Fibroblast of lung (primary cell): ENCODE results near the gene KCNH6. TPM values are rescaled to one million over a fixed set of nuclear protein-coding genes. Genes with fewer than 3 reads are reported as not detected.

Experiments used
- DNase-seq, 2 donors: peaks; one replicate each; pipeline versions ENCODE4 v3.0.0 to v3.0.0-alpha.2; 2010; ENCODE audit warnings: low read depth in 2 of 2
- H2AFZ ChIP-seq: 2 replicates; pipeline ENCODE4 v1.5.1; 2012; ENCODE audit warnings: low read length, control low read depth, inconsistent platforms
- H3K27ac ChIP-seq: 2 replicates; pipeline ENCODE4 v1.5.1; 2011; ENCODE audit warnings: low read length, control low read depth; ENCODE audit not compliant: insufficient read depth
- H3K27me3 ChIP-seq: 2 replicates; pipeline ENCODE4 v1.5.1; 2011; ENCODE audit warnings: mild to moderate bottlenecking, low read length; ENCODE audit not compliant: control insufficient read depth, insufficient read depth
- H3K36me3 ChIP-seq: 2 replicates; pipeline ENCODE4 v1.5.1; 2011; ENCODE audit warnings: low read length; ENCODE audit not compliant: control insufficient read depth, insufficient read depth
- H3K4me1 ChIP-seq: 2 replicates; pipeline ENCODE4 v1.5.1; 2011; ENCODE audit warnings: low read length; ENCODE audit not compliant: control insufficient read depth, insufficient read depth; ENCODE audit errors: extremely low read depth
- H3K4me2 ChIP-seq: 2 replicates; pipeline ENCODE4 v1.5.1; 2011; ENCODE audit warnings: low read length, control low read depth; ENCODE audit not compliant: insufficient read depth; ENCODE audit errors: extremely low read depth
- H3K4me3 ChIP-seq, 4 experiments: fragments of 200-600 bp in 1 of 4; sonication (generic) in 1 of 4; replicated peaks in 1 of 4; 2 replicates each; pipeline ENCODE4 v1.5.1; 2011 to 2016; ENCODE audit warnings: low read length in 4 of 4, low read depth in 3 of 4, mild to moderate bottlenecking in 3 of 4, control low read depth in 2 of 4, inconsistent platforms in 1 of 4, mixed read lengths in 1 of 4; ENCODE audit not compliant: insufficient read depth in 1 of 4; ENCODE audit errors: control extremely low read depth in 1 of 4
- H3K79me2 ChIP-seq: 2 replicates; pipeline ENCODE4 v1.5.1; 2012; ENCODE audit warnings: mild to moderate bottlenecking, low read length, inconsistent platforms; ENCODE audit not compliant: control insufficient read depth, insufficient read depth
- H3K9ac ChIP-seq: 2 replicates; pipeline ENCODE4 v1.5.1; 2011; ENCODE audit warnings: mild to moderate bottlenecking, low read length, control low read depth; ENCODE audit not compliant: insufficient read depth
- H3K9me3 ChIP-seq: 2 replicates; pipeline ENCODE4 v1.5.1; 2012; ENCODE audit warnings: low read depth, low read length; ENCODE audit not compliant: control insufficient read depth, insufficient read depth
- H4K20me1 ChIP-seq: 2 replicates; pipeline ENCODE4 v1.5.1; 2011; ENCODE audit warnings: low read length; ENCODE audit not compliant: control insufficient read depth, insufficient read depth; ENCODE audit errors: extremely low read depth
- EZH2 ChIP-seq: IDR thresholded peaks from 2 replicates; pipeline ENCODE4 v1.5.1; 2012; ENCODE audit warnings: low read length, control low read depth, mild to moderate bottlenecking; ENCODE audit errors: missing control alignments
- polyA plus RNA-seq, 2 donors: library from polyadenylated mRNA; depleted of rRNA in 1 of 2; stranded (reverse) in 1 of 2; unstranded in 1 of 2; fragments of >200 nt; gene quantifications; 2 replicates each; pipeline ENCODE4 v1.2.1, GENCODE V29; 2011 to 2012; ENCODE audit warnings: missing spikeins in 1 of 2
- total RNA-seq: library from RNA; depleted of rRNA; stranded (reverse); fragments of >200 nt; gene quantifications from 2 replicates; pipeline ENCODE4 v1.2.1, GENCODE V29; 2014
- TF ChIP-seq, protein P1 (sequence below), 2 donors: IDR thresholded peaks in 1 of 2; conservative IDR thresholded peaks in 1 of 2; 1 replicate in 1 of 2; 2 replicates in 1 of 2; pipeline ENCODE4 v1.5.1; 2011 to 2012; ENCODE audit warnings: low read length in 2 of 2, control low read depth in 1 of 2, inconsistent platforms in 1 of 2, low read depth in 1 of 2, mild to moderate bottlenecking in 1 of 2

KCNH6 gene
- total and polyA plus RNA-seq, 2 donors (not counting 1 experiment from before 2014, with no cell fraction given): not detected

- no peak overlapping the region for H3K9ac ChIP-seq
- H3K79me2 ChIP-seq: no peaks in the 10 kb centered on the region
- H3K36me3 ChIP-seq: no peaks in the 10 kb centered on the region
- no peak overlapping the region for H3K27ac ChIP-seq
- no peaks in the 10 kb centered on the region for H3K4me1 ChIP-seq
- no peak overlapping the region for H3K4me3 ChIP-seq
- H3K4me2 ChIP-seq: no peak overlapping the region
- TF ChIP-seq EZH2: no peak
- TF ChIP-seq, protein P1, sequence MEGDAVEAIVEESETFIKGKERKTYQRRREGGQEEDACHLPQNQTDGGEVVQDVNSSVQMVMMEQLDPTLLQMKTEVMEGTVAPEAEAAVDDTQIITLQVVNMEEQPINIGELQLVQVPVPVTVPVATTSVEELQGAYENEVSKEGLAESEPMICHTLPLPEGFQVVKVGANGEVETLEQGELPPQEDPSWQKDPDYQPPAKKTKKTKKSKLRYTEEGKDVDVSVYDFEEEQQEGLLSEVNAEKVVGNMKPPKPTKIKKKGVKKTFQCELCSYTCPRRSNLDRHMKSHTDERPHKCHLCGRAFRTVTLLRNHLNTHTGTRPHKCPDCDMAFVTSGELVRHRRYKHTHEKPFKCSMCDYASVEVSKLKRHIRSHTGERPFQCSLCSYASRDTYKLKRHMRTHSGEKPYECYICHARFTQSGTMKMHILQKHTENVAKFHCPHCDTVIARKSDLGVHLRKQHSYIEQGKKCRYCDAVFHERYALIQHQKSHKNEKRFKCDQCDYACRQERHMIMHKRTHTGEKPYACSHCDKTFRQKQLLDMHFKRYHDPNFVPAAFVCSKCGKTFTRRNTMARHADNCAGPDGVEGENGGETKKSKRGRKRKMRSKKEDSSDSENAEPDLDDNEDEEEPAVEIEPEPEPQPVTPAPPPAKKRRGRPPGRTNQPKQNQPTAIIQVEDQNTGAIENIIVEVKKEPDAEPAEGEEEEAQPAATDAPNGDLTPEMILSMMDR (conservative IDR thresholded peaks at IDR 0.05 in 1 of 2, IDR thresholded peaks at IDR 0.05 in 1 of 2; ENCODE audit: low read depth in 1 of 2, low read length in 2 of 2): no peak
- no peaks in the 10 kb centered on the region for H4K20me1 ChIP-seq
- DNase-seq: no peak
- no peaks in the 10 kb centered on the region for H3K9me3 ChIP-seq
- no peak overlapping the region for H2AFZ ChIP-seq
- peaks cover 15% of the 10 kb centered on the region for H3K27me3 ChIP-seq
Observed at GRCh38 chr17:63490858-63491400, 32.2 kb upstream of the KCNH6 start.

DNA sequence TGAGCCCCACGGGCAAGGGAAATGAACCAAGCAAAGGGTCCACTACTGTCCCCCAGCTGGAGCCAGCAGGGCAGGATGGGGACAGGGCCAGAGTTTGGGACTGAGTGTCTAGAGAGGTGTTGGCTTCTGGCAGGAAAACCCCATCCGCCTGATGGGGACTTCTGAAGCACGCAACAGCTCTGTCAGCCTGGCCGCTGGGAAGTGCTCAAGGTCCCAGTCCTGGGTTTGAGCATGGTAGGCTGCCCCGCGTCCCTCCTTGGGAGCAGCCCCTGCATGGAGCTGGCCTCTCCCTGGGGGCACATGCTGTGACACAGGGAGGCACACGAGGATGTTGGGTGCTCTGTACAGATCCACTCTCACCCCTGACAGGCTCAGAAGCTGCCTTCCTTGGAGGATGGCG is 31.7 kb upstream of the KCNH6 start:
- H3K9me3 ChIP-seq: no peaks in the 10 kb centered on the region
- no peaks in the 10 kb centered on the region for H3K36me3 ChIP-seq
- H3K4me3 ChIP-seq: no peak overlapping the region
- no peak overlapping the region for H2AFZ ChIP-seq
- no peaks in the 10 kb centered on the region for H3K79me2 ChIP-seq
- no peak for DNase-seq
- H3K4me1 ChIP-seq: no peaks in the 10 kb centered on the region
- peaks cover 15% of the 10 kb centered on the region for H3K27me3 ChIP-seq
- no peak overlapping the region for H3K4me2 ChIP-seq
- H4K20me1 ChIP-seq: no peaks in the 10 kb centered on the region
- no peak overlapping the region for H3K27ac ChIP-seq
- TF ChIP-seq EZH2: no peak
- TF ChIP-seq, protein P1 (conservative IDR thresholded peaks at IDR 0.05 in 1 of 2, IDR thresholded peaks at IDR 0.05 in 1 of 2; ENCODE audit: low read depth in 1 of 2, low read length in 2 of 2): no peak
- H3K9ac ChIP-seq: no peak overlapping the region

GRCh38 chr17:63491977-63492618 is 31.1 kb upstream of the KCNH6 start:
- Histone ChIP-seq H4K20me1 (no peaks in the 10 kb centered on the region), H3K4me2 (no peak overlapping the region)
- DNase-seq: no peak

More at GRCh38 chr17:63491977-63492618, 31.1 kb upstream of the KCNH6 start:
- Histone ChIP-seq H3K4me3 (no peak overlapping the region), H3K79me2 (no peaks in the 10 kb centered on the region), H3K27me3 (peaks cover 15% of the 10 kb centered on the region), H3K9ac (no peak overlapping the region), H3K4me1 (no peaks in the 10 kb centered on the region), H2AFZ (no peak overlapping the region), H3K36me3 (no peaks in the 10 kb centered on the region), H3K27ac (no peak overlapping the region), H3K9me3 (no peaks in the 10 kb centered on the region)
- TF ChIP-seq, protein P1 (conservative IDR thresholded peaks at IDR 0.05 in 1 of 2, IDR thresholded peaks at IDR 0.05 in 1 of 2; ENCODE audit: low read depth in 1 of 2, low read length in 2 of 2): no peak
- no peak for TF ChIP-seq EZH2
